ENCODE measurements around the gene ST7.
A peak's percentile ranks its signal among the peaks of the same experiment; 100 is the strongest.

The ST7 gene

DNA sequence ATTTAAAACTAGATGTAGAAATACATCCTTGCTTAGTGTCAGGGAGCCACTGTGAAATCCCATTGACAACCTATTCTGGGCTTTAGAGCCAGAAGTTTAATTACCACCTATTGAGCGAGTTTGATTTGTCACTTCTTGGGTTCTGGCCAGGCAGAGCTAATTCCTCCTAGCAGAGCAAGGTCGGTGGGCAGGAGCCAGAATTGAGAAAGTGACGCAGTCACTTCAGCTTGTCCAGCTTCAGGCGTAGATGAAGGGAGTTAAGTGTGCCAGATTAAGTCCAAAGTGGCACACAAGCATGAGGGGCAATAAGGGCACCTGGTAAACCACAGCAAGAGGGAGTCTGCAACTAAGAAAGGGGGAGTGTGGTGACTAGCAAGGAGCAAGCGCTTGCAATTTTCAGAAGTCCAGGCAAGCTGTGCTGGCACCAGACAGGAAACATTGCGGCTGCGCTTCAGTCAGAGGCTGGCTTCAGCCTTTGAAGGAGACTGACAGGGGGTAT is 119.4 kb downstream of the ST7 start:
- no peak overlapping the region for H3K4me3 ChIP-seq (ENCODE audit: low read depth, low read length)
- TF ChIP-seq, protein P1, sequence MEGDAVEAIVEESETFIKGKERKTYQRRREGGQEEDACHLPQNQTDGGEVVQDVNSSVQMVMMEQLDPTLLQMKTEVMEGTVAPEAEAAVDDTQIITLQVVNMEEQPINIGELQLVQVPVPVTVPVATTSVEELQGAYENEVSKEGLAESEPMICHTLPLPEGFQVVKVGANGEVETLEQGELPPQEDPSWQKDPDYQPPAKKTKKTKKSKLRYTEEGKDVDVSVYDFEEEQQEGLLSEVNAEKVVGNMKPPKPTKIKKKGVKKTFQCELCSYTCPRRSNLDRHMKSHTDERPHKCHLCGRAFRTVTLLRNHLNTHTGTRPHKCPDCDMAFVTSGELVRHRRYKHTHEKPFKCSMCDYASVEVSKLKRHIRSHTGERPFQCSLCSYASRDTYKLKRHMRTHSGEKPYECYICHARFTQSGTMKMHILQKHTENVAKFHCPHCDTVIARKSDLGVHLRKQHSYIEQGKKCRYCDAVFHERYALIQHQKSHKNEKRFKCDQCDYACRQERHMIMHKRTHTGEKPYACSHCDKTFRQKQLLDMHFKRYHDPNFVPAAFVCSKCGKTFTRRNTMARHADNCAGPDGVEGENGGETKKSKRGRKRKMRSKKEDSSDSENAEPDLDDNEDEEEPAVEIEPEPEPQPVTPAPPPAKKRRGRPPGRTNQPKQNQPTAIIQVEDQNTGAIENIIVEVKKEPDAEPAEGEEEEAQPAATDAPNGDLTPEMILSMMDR (IDR thresholded peaks at IDR 0.05; ENCODE audit: low read depth, low read length, missing control alignments) = no peak
- peak; percentile 92 for DNase-seq (ENCODE audit: low read depth)
- in situ Hi-C loops (cut with HindIII; ENCODE audit: low sequenced_read_pairs) = no loop called here

- in situ Hi-C loops (cut with HindIII; ENCODE audit: low sequenced_read_pairs) = no loop called here
- TF ChIP-seq, protein P1 (IDR thresholded peaks at IDR 0.05; ENCODE audit: low read depth, low read length, missing control alignments) = no peak
- no peak for DNase-seq (ENCODE audit: low read depth)
- no peak overlapping the region for H3K4me3 ChIP-seq (ENCODE audit: low read depth, low read length)
These were observed 121.1 kb downstream of the ST7 start for GRCh38 chr7:117074378-117074777.

GRCh38 chr7:117075934-117076333 is 122.6 kb downstream of the ST7 start:
- TF ChIP-seq, protein P1 (IDR thresholded peaks at IDR 0.05; ENCODE audit: low read depth, low read length, missing control alignments) = no peak
- in situ Hi-C loops (cut with HindIII; ENCODE audit: low sequenced_read_pairs) = no loop called here
- no peak for DNase-seq (ENCODE audit: low read depth)
- H3K4me3 ChIP-seq (ENCODE audit: low read depth, low read length) = no peak overlapping the region

- no peak overlapping the region for H3K4me3 ChIP-seq (ENCODE audit: low read depth, low read length)
- DNase-seq (ENCODE audit: low read depth) = no peak
- in situ Hi-C loops (cut with HindIII; ENCODE audit: low sequenced_read_pairs) = no loop called here
- TF ChIP-seq, protein P1 (IDR thresholded peaks at IDR 0.05; ENCODE audit: low read depth, low read length, missing control alignments) = no peak
These were observed 123.2 kb downstream of the ST7 start for GRCh38 chr7:117076426-117076943.

DNA sequence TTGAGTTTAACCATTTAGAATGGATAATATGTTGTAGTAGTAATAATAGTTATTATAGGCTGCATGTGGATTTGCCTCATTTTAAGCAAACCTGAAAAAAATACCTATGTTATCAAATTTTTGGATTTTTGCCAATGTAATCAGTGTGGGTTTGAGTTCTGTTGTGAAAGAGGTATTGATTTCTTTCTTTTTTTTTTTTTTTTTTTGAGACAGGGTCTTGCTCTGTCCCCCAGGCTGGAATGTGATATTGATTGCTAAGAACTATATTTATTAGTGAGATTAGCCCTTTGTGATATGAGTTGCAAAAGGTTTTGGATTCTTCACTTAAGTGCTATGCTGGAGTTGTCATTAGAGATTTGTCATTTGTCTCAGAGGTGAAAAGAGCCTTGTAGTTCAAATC is 124.4 kb downstream of the ST7 start:
- no peak for DNase-seq (ENCODE audit: low read depth)
- H3K4me3 ChIP-seq (ENCODE audit: low read depth, low read length) = no peak overlapping the region
- in situ Hi-C loops (cut with HindIII; ENCODE audit: low sequenced_read_pairs) = no loop called here
- TF ChIP-seq, protein P1 (IDR thresholded peaks at IDR 0.05; ENCODE audit: low read depth, low read length, missing control alignments) = no peak

DNA sequence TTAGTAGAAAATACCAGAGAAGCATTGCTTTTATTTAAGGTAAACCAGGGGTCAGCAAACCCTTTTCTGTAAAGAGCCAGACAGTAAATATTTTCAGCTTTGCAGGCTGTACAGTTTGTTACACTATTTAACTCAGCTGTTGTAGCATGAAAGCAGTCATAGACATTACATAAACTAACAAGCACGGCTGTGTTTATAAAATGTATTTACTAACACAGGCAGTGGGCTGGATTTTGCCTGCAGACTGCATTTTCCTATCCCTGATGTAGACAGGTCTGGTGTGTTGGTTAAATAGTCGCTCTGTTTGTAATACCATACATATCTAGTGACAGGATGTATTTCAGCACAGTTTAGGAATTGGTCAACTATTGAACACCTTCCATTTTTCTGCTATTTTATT is 129.3 kb downstream of the ST7 start:
- TF ChIP-seq, protein P1 (IDR thresholded peaks at IDR 0.05; ENCODE audit: low read depth, low read length, missing control alignments) = no peak
- in situ Hi-C loops (cut with HindIII; ENCODE audit: low sequenced_read_pairs) = no loop called here
- DNase-seq (ENCODE audit: low read depth) = no peak
- no peak overlapping the region for H3K4me3 ChIP-seq (ENCODE audit: low read depth, low read length)
